K562 (cell line): ENCODE data around the gene IL11. TPM values are rescaled to one million over a fixed set of nuclear protein-coding genes. Genes with fewer than 3 reads are reported as not detected.

Source experiments
- CTCFL ChIP-seq: IDR thresholded peaks from 2 replicates; pipeline ENCODE4 v1.6.1; 2011; ENCODE audit warnings: borderline replicate concordance, low read depth, mild to moderate bottlenecking, moderate library complexity, low read length; ENCODE audit not compliant: insufficient read depth, poor library complexity, severe bottlenecking
- JUN ChIP-seq, 2 experiments: sonication (generic) in 1 of 2; formaldehyde crosslinking in 1 of 2; IDR thresholded peaks; 2 replicates each; pipeline versions ENCODE4 v1.6.1 to v1.8.0; 2012 to 2022; ENCODE audit warnings: borderline replicate concordance in 2 of 2, mild to moderate bottlenecking in 2 of 2, improper control_type of control experiment in 1 of 2, low read depth in 1 of 2, low read length in 1 of 2, missing genetic modification reagents in 1 of 2
- MAX ChIP-seq: sonication (generic); formaldehyde crosslinking; IDR thresholded peaks from 2 replicates; pipeline ENCODE4 v1.9.0; 2022; ENCODE audit warnings: mild to moderate bottlenecking, missing genetic modification reagents
- NR2C1 ChIP-seq, 2 experiments: fragments of 450-650 bp; IDR thresholded peaks; 2 replicates each; pipeline ENCODE4 v1.6.1; 2017; ENCODE audit warnings: mild to moderate bottlenecking in 2 of 2, antibody characterized with exemption in 1 of 2, inconsistent platforms in 1 of 2, missing compliant biosample characterization in 1 of 2, missing genetic modification characterization in 1 of 2
- PHF8 ChIP-seq: fragments of 200-600 bp; sonication (generic); IDR thresholded peaks from 2 replicates; pipeline ENCODE4 v1.6.1; 2012; ENCODE audit warnings: mixed run types, mild to moderate bottlenecking, inconsistent platforms, low read length, moderate library complexity, borderline replicate concordance
- POLR2B ChIP-seq: fragments of 450-650 bp; IDR thresholded peaks from 2 replicates; pipeline ENCODE4 v1.6.1; 2018; ENCODE audit warnings: low read depth; ENCODE audit not compliant: partially characterized antibody
- RNF2 ChIP-seq: sonication (generic); IDR thresholded peaks from 2 replicates; pipeline ENCODE4 v1.6.1; 2016
- ZNF12 ChIP-seq: sonication (generic); formaldehyde crosslinking; IDR thresholded peaks from 2 replicates; pipeline ENCODE4 v1.4.0; 2020; ENCODE audit warnings: mild to moderate bottlenecking, missing genetic modification reagents
- ZNF212 ChIP-seq: fragments of 450-650 bp; formaldehyde crosslinking; IDR thresholded peaks from 2 replicates; pipeline ENCODE4 v1.4.0; 2020; ENCODE audit warnings: mild to moderate bottlenecking
- polyA plus RNA-seq, 8 experiments: library from polyadenylated mRNA; depleted of rRNA in 4 of 8; stranded (reverse) in 5 of 8; unstranded in 3 of 8; fragments of >200 nt; fragmentation: Nextera tagmentation in 2 of 8; fragmentation: Illumina TruSeq in 1 of 8; extraction: Ambion mirVana in 2 of 8; extraction: Trizol in 1 of 8; gene quantifications; 2 replicates each; pipeline versions ENCODE4 v1.2.1 to v1.2.3, GENCODE V29; 2011 to 2014; ENCODE audit warnings: inconsistent platforms in 1 of 8, missing spikeins in 1 of 8
- total RNA-seq, 7 experiments: library from RNA; depleted of rRNA in 6 of 7; stranded (reverse); fragments of >200 nt in 6 of 7; fragmentation: Illumina TruSeq in 2 of 7; extraction: Trizol in 2 of 7; gene quantifications; 2 replicates each; pipeline versions ENCODE4 v1.2.1 to v1.2.3, GENCODE V29; 2011 to 2021; ENCODE audit warnings: low replicate concordance in 1 of 7
- TF ChIP-seq, protein P1 (sequence below): fragments of 450-650 bp; formaldehyde crosslinking; conservative IDR thresholded peaks from 2 replicates; pipeline ENCODE4 v1.4.0; 2022; ENCODE audit warnings: mild to moderate bottlenecking, missing genetic modification characterization

IL11 gene
- total and polyA plus RNA-seq, 9 of the 15 experiments (the other 6 are each of a cell fraction or from before 2014, with no cell fraction given), result 0.04 to 0.42 (median 0.06) TPM; not detected in 6

GRCh38 chr19:55339889-55340783 is 30.1 kb downstream of the IL11 start (continued):
- peak; percentile 56 for TF ChIP-seq NR2C1 (IDR thresholded peaks at IDR 0.05)
- TF ChIP-seq NR2C1 (tag; IDR thresholded peaks at IDR 0.05), result peak; percentile 39; the same call in 1 of the 2 replicates
- no peak for TF ChIP-seq CTCFL
- TF ChIP-seq POLR2B, result peak; percentile 76
- no peak for TF ChIP-seq JUN (IDR thresholded peaks at IDR 0.05; ENCODE audit: borderline replicate concordance, low read depth, low read length)
- peak; percentile 51; the same call in 1 of the 2 replicates for TF ChIP-seq JUN (CRISPR knock-in tag; IDR thresholded peaks at IDR 0.05; ENCODE audit: borderline replicate concordance)
- no peak for TF ChIP-seq RNF2
- TF ChIP-seq, protein P1, sequence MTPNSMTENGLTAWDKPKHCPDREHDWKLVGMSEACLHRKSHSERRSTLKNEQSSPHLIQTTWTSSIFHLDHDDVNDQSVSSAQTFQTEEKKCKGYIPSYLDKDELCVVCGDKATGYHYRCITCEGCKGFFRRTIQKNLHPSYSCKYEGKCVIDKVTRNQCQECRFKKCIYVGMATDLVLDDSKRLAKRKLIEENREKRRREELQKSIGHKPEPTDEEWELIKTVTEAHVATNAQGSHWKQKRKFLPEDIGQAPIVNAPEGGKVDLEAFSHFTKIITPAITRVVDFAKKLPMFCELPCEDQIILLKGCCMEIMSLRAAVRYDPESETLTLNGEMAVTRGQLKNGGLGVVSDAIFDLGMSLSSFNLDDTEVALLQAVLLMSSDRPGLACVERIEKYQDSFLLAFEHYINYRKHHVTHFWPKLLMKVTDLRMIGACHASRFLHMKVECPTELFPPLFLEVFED (CRISPR knock-in tag), result no peak
- TF ChIP-seq ZNF212 (CRISPR knock-in tag), result no peak
- TF ChIP-seq PHF8, result no peak; the same call in 1 of the 2 replicates
- TF ChIP-seq MAX, result peak; percentile 27
- TF ChIP-seq ZNF12, result 0 out of 2 replicates have a peak, but pooled peaks have one; percentile 48
- TF ChIP-seq, all 486 proteins: peak for 45
